ENCODE measurements around the gene JMY. TPM values are rescaled to one million over a fixed set of nuclear protein-coding genes. Genes with fewer than 3 reads are reported as not detected.

JMY gene
- polyA plus RNA-seq, 4 donors: 1.6 to 10.3 (median 2.5) TPM

DNA sequence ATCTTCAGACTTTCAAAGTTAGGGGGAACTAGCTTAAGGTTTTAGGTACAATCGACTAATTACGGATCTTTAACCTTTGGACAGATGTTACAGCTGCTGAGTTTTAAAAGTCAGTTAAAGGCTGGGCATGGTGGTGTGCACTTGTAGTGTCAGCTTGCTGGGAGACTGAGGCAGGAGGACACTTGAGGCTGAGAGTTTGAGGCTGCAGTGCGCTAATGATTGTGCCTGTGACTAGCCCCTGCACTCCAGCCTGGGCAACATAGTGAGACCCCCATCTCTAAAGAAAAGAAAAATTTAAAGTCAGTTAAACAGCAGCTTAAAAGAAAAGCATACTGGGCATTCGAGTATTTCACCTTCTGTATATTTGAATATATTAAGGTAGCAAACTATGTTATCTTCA is 51.4 kb downstream of the JMY start:
- no peak overlapping the region for H3K4me3 ChIP-seq (ENCODE audit: low read depth in 1 of 3, low read length in 3 of 3)
- H3K27me3 ChIP-seq (ENCODE audit: control insufficient read depth in 3 of 3, insufficient read depth in 3 of 3, low read length in 3 of 3): no peaks in the 10 kb centered on the region
- 91 to 93% (median 91%) methylated on average over 4 of the region's 4 CpGs for WGBS, 3 donors
- no peaks in the 10 kb centered on the region for H3K9me3 ChIP-seq (ENCODE audit: control insufficient read depth in 2 of 2, insufficient read depth in 1 of 2, low read depth in 1 of 2, low read length in 1 of 2)
- FAIRE-seq (no peak), DNase-seq (no peak)
- no peak overlapping the region for H3K27ac ChIP-seq (ENCODE audit: low read depth in 1 of 3, low read length in 2 of 3)
- H3K4me1 ChIP-seq (ENCODE audit: control insufficient read depth in 3 of 3, insufficient read depth in 2 of 3, low read depth in 1 of 3, low read length in 2 of 3): no peaks in the 10 kb centered on the region
- peaks cover 0 to 9% (median under 1%) of the 10 kb centered on the region in 3 donors for H3K36me3 ChIP-seq (ENCODE audit: control insufficient read depth in 3 of 3, insufficient read depth in 2 of 3, low read depth in 1 of 3, low read length in 3 of 3)

DNA sequence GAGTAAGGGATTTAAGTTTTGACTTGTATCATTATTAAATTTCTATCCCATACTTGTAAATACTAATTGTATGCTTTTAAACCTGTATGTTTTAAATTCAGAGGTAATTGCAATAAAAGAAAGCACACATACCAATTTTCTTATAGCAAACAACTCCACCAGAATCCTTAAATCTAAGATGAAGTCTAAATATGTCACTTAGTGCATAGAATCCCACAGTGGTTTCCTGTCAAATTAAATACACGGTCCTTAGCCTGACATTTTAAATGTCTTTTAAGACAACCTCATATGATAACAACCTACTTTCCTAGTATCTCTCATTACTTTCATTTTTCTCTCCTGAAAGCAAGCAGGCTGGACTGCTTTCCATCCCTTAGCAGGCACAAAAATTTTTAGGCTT is 52.0 kb downstream of the JMY start:
- Histone ChIP-seq H3K9me3 (ENCODE audit: control insufficient read depth in 2 of 2, insufficient read depth in 1 of 2, low read depth in 1 of 2, low read length in 1 of 2) (no peaks in the 10 kb centered on the region), H3K36me3 (ENCODE audit: control insufficient read depth in 3 of 3, insufficient read depth in 2 of 3, low read depth in 1 of 3, low read length in 3 of 3) (peaks cover 0 to 10% (median 2%) of the 10 kb centered on the region in 3 donors), H3K4me1 (ENCODE audit: control insufficient read depth in 3 of 3, insufficient read depth in 2 of 3, low read depth in 1 of 3, low read length in 2 of 3) (no peaks in the 10 kb centered on the region), H3K27ac (ENCODE audit: low read depth in 1 of 3, low read length in 2 of 3) (no peak overlapping the region), H3K27me3 (ENCODE audit: control insufficient read depth in 3 of 3, insufficient read depth in 3 of 3, low read length in 3 of 3) (no peaks in the 10 kb centered on the region), H3K4me3 (ENCODE audit: low read depth in 1 of 3, low read length in 3 of 3) (no peak overlapping the region)
- no peak for FAIRE-seq
- no peak for DNase-seq
- 37 to 83% (median 45%) methylated on average over 1 of the region's 1 CpG for WGBS, 3 donors

DNA sequence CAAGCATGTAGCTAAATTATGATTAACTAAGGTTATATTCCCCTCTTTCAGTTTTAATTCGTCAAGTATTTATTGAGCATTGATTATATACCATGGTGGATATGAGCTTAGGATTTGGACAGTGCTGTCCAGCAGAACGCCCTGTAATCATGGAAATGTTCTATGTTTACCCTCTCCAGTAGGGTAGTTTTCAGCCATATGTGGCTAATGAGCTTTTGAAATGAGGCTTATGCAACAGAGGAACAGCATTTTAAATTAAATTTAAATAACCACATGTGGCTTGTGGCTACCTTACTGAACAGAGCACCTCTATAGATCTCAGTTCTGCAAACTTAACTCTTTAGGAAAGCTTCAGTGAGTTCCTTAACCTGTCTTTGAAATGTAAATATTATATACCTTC is 59.1 kb downstream of the JMY start:
- Histone ChIP-seq H3K4me3 (ENCODE audit: low read depth in 1 of 3, low read length in 3 of 3) (no peak overlapping the region), H3K36me3 (ENCODE audit: control insufficient read depth in 3 of 3, insufficient read depth in 2 of 3, low read depth in 1 of 3, low read length in 3 of 3) (peaks cover 2 to 9% (median 4%) of the 10 kb centered on the region in 3 donors), H3K9me3 (ENCODE audit: control insufficient read depth in 2 of 2, insufficient read depth in 1 of 2, low read depth in 1 of 2, low read length in 1 of 2) (no peaks in the 10 kb centered on the region), H3K4me1 (ENCODE audit: control insufficient read depth in 3 of 3, insufficient read depth in 2 of 3, low read depth in 1 of 3, low read length in 2 of 3) (no peaks in the 10 kb centered on the region), H3K27ac (ENCODE audit: low read depth in 1 of 3, low read length in 2 of 3) (no peak overlapping the region), H3K27me3 (ENCODE audit: control insufficient read depth in 3 of 3, insufficient read depth in 3 of 3, low read length in 3 of 3) (no peaks in the 10 kb centered on the region)
- 78 to 96% (median 89%) methylated on average over 2 of the region's 2 CpGs for WGBS, 3 donors
- DNase-seq (no peak), FAIRE-seq (no peak)

DNA sequence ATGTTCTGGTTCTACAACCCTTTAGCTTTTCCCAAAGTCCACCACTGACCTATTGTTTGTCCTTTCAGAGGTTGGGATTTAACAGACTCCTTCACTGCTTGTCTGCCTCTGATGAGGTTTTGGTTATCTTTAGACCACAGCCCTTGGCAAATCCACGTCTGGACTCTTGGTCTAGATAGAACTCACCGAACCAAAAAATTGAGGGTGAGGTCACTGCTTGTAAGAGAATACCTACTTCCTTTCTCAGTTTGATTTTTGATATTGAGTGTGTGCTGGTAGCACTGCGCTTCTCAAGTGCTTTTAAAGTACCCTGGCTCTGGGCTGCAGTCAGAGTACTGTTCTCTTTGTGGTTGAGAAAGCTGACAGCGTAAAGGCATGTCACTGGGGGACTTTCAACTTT is 61.7 kb downstream of the JMY start:
- H3K36me3 ChIP-seq (ENCODE audit: control insufficient read depth in 3 of 3, insufficient read depth in 2 of 3, low read depth in 1 of 3, low read length in 3 of 3): peaks cover 2 to 8% (median 4%) of the 10 kb centered on the region in 3 donors
- FAIRE-seq: no peak
- DNase-seq: no peak

DNA sequence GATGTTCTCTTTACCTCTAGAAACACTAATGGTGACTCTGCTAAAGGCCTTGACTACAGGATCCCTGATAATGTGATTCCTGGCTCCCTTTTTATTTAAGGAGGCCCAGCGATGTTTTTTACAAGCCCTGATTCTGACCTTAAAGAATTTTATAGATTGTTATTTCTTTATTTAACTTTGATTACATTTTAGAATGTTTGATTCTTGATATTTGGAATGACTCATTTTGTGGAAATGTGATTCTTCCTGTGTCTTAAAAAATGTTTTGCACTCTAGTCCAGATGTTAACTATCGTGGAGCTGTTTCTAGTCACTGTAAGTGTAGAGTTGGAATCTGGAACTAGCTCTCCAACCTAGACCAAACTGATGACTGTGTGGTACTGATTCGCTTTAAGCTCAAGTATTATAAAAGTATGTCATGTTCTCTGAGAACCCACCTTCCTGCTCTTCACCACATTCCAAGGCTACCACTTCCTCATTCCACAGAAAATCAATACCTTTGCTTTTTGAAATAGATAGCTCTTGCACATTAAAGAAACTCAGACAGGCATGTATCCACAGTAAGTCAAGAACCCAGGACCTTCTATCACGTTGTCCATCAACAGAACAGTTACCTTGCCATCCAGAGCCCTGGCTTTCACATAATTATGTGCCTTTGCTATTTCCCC is 65.2 kb downstream of the JMY start:
- Histone ChIP-seq H3K36me3 (ENCODE audit: control insufficient read depth in 3 of 3, insufficient read depth in 2 of 3, low read depth in 1 of 3, low read length in 3 of 3) (peaks cover 2 to 6% (median 6%) of the 10 kb centered on the region in 3 donors), H3K4me1 (ENCODE audit: control insufficient read depth in 3 of 3, insufficient read depth in 2 of 3, low read depth in 1 of 3, low read length in 2 of 3) (no peaks in the 10 kb centered on the region), H3K9me3 (ENCODE audit: control insufficient read depth in 2 of 2, insufficient read depth in 1 of 2, low read depth in 1 of 2, low read length in 1 of 2) (no peaks in the 10 kb centered on the region), H3K4me3 (ENCODE audit: low read depth in 1 of 3, low read length in 3 of 3) (no peak overlapping the region), H3K27me3 (ENCODE audit: control insufficient read depth in 3 of 3, insufficient read depth in 3 of 3, low read length in 3 of 3) (no peaks in the 10 kb centered on the region), H3K27ac (ENCODE audit: low read depth in 1 of 3, low read length in 2 of 3) (no peak overlapping the region)
- FAIRE-seq (no peak), DNase-seq (no peak)
- WGBS, 3 donors: 85 to 90% (median 89%) methylated on average over 4 of the region's 4 CpGs

More for the DNA sequence above, 61.7 kb downstream of the JMY start:
- no peaks in the 10 kb centered on the region for H3K27me3 ChIP-seq (ENCODE audit: control insufficient read depth in 3 of 3, insufficient read depth in 3 of 3, low read length in 3 of 3)
- H3K4me1 ChIP-seq (ENCODE audit: control insufficient read depth in 3 of 3, insufficient read depth in 2 of 3, low read depth in 1 of 3, low read length in 2 of 3): no peaks in the 10 kb centered on the region
- no peak overlapping the region for H3K4me3 ChIP-seq (ENCODE audit: low read depth in 1 of 3, low read length in 3 of 3)
- H3K27ac ChIP-seq (ENCODE audit: low read depth in 1 of 3, low read length in 2 of 3): no peak overlapping the region
- 77 to 88% (median 85%) methylated on average over 4 of the region's 4 CpGs for WGBS, 3 donors
- no peaks in the 10 kb centered on the region for H3K9me3 ChIP-seq (ENCODE audit: control insufficient read depth in 2 of 2, insufficient read depth in 1 of 2, low read depth in 1 of 2, low read length in 1 of 2)

DNA sequence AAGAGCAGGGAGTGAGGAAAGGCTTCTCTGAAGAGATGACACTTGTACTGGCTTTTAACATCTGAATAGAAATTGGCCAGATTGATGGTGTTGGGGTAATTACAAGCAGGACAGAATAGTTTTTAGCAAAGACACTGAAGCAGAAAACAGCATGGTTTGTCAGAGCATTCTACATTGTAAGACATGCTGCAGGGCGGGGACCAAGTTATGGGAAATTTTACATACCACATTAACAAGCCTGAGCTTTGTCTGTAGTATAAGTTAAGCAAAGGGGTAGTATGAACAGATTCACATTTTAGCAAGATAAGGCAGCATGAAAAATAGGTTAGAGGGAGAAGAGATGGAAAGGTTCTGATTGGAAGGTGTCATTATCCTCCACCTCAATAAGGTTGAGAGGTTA is 66.5 kb downstream of the JMY start:
- Histone ChIP-seq H3K27me3 (ENCODE audit: control insufficient read depth in 3 of 3, insufficient read depth in 3 of 3, low read length in 3 of 3) (no peaks in the 10 kb centered on the region), H3K27ac (ENCODE audit: low read depth in 1 of 3, low read length in 2 of 3) (no peak overlapping the region), H3K4me3 (ENCODE audit: low read depth in 1 of 3, low read length in 3 of 3) (no peak overlapping the region), H3K4me1 (ENCODE audit: control insufficient read depth in 3 of 3, insufficient read depth in 2 of 3, low read depth in 1 of 3, low read length in 2 of 3) (no peaks in the 10 kb centered on the region), H3K9me3 (ENCODE audit: control insufficient read depth in 2 of 2, insufficient read depth in 1 of 2, low read depth in 1 of 2, low read length in 1 of 2) (no peaks in the 10 kb centered on the region), H3K36me3 (ENCODE audit: control insufficient read depth in 3 of 3, insufficient read depth in 2 of 3, low read depth in 1 of 3, low read length in 3 of 3) (peaks cover 6 to 8% (median 7%) of the 10 kb centered on the region in 3 donors)
- DNase-seq: no peak
- no peak for FAIRE-seq
- 96 to 97% (median 97%) methylated on average over 1 of the region's 1 CpG for WGBS, 3 donors

DNA sequence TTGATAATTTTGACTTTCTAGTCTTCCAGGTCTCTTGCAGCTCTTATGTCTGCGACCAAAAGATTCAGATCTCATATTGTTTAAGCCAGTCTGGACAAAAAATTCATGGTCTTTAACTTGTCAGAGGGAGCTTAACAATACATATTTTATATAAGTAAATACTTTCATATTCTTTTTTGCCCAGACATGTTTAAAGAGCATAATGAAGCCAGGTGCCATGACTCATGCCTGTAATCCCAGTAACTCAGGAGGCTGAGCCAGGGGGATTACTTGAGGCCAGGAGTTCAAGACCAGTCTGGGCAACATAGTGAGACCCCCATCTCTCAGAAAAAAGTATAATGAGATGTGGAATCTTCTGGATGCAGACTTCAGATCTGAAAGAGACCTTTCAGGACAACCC is 69.8 kb downstream of the JMY start:
- WGBS, 3 donors: 89 to 97% (median 95%) methylated on average over 1 of the region's 1 CpG
- Histone ChIP-seq H3K4me1 (ENCODE audit: control insufficient read depth in 3 of 3, insufficient read depth in 2 of 3, low read depth in 1 of 3, low read length in 2 of 3) (no peaks in the 10 kb centered on the region), H3K27me3 (ENCODE audit: control insufficient read depth in 3 of 3, insufficient read depth in 3 of 3, low read length in 3 of 3) (no peaks in the 10 kb centered on the region), H3K27ac (ENCODE audit: low read depth in 1 of 3, low read length in 2 of 3) (no peak overlapping the region), H3K36me3 (ENCODE audit: control insufficient read depth in 3 of 3, insufficient read depth in 2 of 3, low read depth in 1 of 3, low read length in 3 of 3) (peaks cover 5 to 9% (median 6%) of the 10 kb centered on the region in 3 donors), H3K4me3 (ENCODE audit: low read depth in 1 of 3, low read length in 3 of 3) (no peak overlapping the region), H3K9me3 (ENCODE audit: control insufficient read depth in 2 of 2, insufficient read depth in 1 of 2, low read depth in 1 of 2, low read length in 1 of 2) (no peaks in the 10 kb centered on the region)
- no peak for DNase-seq
- FAIRE-seq: no peak

DNA sequence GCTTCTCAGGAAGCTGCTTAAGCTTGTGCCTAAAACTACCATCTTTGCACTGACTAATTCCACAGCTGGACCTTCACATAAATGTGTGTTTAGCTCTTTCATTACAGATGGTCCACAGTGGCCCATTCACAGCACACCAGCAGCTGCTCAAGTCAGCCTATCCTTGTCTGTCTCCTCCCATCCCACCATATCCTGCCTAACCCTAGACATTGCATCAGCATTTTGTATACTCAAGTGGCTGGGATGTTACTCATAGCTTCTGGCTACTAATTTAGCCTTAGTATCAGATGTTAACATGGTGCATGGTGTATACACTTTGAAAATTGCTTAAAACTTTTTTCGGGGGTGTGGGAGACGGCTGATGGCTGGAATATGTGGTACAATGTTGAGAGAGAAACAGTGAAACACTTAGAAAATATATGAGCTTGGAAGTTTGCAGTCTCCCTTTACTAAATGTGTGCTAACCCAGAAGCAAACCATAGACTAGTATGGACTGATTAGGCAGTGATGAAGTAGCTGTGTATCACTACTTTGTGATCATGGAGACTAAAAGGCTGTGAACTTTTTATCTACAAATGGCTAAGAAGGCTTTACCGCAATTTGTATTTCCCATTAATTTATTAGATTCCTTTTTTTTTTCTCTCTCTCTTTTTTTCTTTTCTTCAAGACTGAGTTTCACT is 83.1 kb downstream of the JMY start:
- FAIRE-seq: no peak
- Histone ChIP-seq H3K4me3 (ENCODE audit: low read depth in 1 of 3, low read length in 3 of 3) (no peak overlapping the region), H3K36me3 (ENCODE audit: control insufficient read depth in 3 of 3, insufficient read depth in 2 of 3, low read depth in 1 of 3, low read length in 3 of 3) (peaks cover 3 to 14% (median 11%) of the 10 kb centered on the region in 3 donors), H3K27ac (ENCODE audit: low read depth in 1 of 3, low read length in 2 of 3) (no peak overlapping the region), H3K4me1 (ENCODE audit: control insufficient read depth in 3 of 3, insufficient read depth in 2 of 3, low read depth in 1 of 3, low read length in 2 of 3) (no peaks in the 10 kb centered on the region), H3K9me3 (ENCODE audit: control insufficient read depth in 2 of 2, insufficient read depth in 1 of 2, low read depth in 1 of 2, low read length in 1 of 2) (no peaks in the 10 kb centered on the region), H3K27me3 (ENCODE audit: control insufficient read depth in 3 of 3, insufficient read depth in 3 of 3, low read length in 3 of 3) (no peaks in the 10 kb centered on the region)
- 90 to 97% (median 93%) methylated on average over 3 of the region's 3 CpGs for WGBS, 3 donors
- DNase-seq: no peak
